Panc1 (cell line): ENCODE measurements around the gene CD84. TPM values are rescaled to one million over a fixed set of nuclear protein-coding genes. Genes with fewer than 3 reads are reported as not detected.
"Not testable (repeated sequence)": the region's sequence is repeated elsewhere in the genome, so short reads cannot be mapped to it uniquely, and the experiment has no call there.

ENCODE experiments used
- ATAC-seq: fragments of 200-7000 bp; cut with Tn5 transposase; 2 replicates; pipeline ENCODE4 v1.9.1; 2020; ENCODE audit warnings: mild to moderate bottlenecking, moderate library complexity
- BruUV-seq: library from RNA; stranded (reverse); fragments of 400-500 nt; replicated peaks from 2 replicates; lab custom pipeline; 2021; lab: Mats Ljungman, UMichigan
- CTCF ChIA-PET: fragments of 300-600 bp; sonication (Branson Sonifier 250); formaldehyde crosslinking; loops from one replicate; lab custom pipeline; 2022; ENCODE audit warnings: antibody characterized with exemption; lab: Charles Lee
- POLR2A ChIA-PET: fragments of 300-600 bp; sonication (Branson Sonifier 250); formaldehyde crosslinking; loops from one replicate; lab custom pipeline; 2022; ENCODE audit warnings: antibody characterized with exemption; lab: Charles Lee
- DNase-seq: peaks from one replicate; pipeline ENCODE4 v3.0.0-alpha.2; 2010; ENCODE audit warnings: low read depth, low spot score
- H3K27ac ChIP-seq: 2 replicates; pipeline ENCODE4 v1.5.1; 2011; ENCODE audit warnings: mild to moderate bottlenecking, low read length, inconsistent platforms
- H3K27me3 ChIP-seq: fragments of 200-500 bp; sonication (Bioruptor generic); 2 replicates; pipeline ENCODE4 v1.6.0; 2014; ENCODE audit warnings: low read length, inconsistent platforms; ENCODE audit not compliant: control insufficient read depth, insufficient read depth
- H3K36me3 ChIP-seq: fragments of 200-500 bp; sonication (Bioruptor generic); 2 replicates; pipeline ENCODE4 v1.5.1; 2014; ENCODE audit warnings: inconsistent platforms, mild to moderate bottlenecking, low read length, moderate library complexity; ENCODE audit not compliant: control insufficient read depth, insufficient read depth
- H3K4me1 ChIP-seq: 2 replicates; pipeline ENCODE4 v1.5.1; 2011; ENCODE audit warnings: inconsistent platforms, mild to moderate bottlenecking, low read length, moderate library complexity; ENCODE audit not compliant: control insufficient read depth, insufficient read depth
- H3K4me3 ChIP-seq, 2 experiments: 2 replicates each; pipeline ENCODE4 v1.5.1; 2011 to 2012; ENCODE audit warnings: low read depth in 2 of 2, low read length in 2 of 2, mild to moderate bottlenecking in 2 of 2, inconsistent platforms in 1 of 2, moderate library complexity in 1 of 2
- H3K9me3 ChIP-seq: fragments of 200-500 bp; sonication (Bioruptor generic); 2 replicates; pipeline ENCODE4 v1.5.1; 2014; ENCODE audit warnings: low read depth, mild to moderate bottlenecking, inconsistent platforms, low read length, moderate library complexity; ENCODE audit not compliant: control insufficient read depth, insufficient read depth
- POLR2AphosphoS5 ChIP-seq: IDR thresholded peaks from 2 replicates; pipeline ENCODE4 v1.6.1; 2012; ENCODE audit warnings: mild to moderate bottlenecking, low read depth, low read length, moderate library complexity
- REST ChIP-seq, 2 experiments: IDR thresholded peaks; 2 replicates each; pipeline ENCODE4 v1.6.1; 2011 to 2012; ENCODE audit warnings: low read depth in 2 of 2, control low read depth in 1 of 2, low read length in 1 of 2, mild to moderate bottlenecking in 1 of 2, moderate library complexity in 1 of 2; ENCODE audit not compliant: insufficient read depth in 1 of 2
- SIN3A ChIP-seq: IDR thresholded peaks from 2 replicates; pipeline ENCODE4 v1.6.1; 2012; ENCODE audit warnings: low read depth, mild to moderate bottlenecking, low read length, moderate library complexity, borderline replicate concordance; ENCODE audit not compliant: insufficient read depth
- TCF7L2 ChIP-seq: IDR thresholded peaks from 2 replicates; pipeline ENCODE4 v1.6.1; 2011; ENCODE audit warnings: mild to moderate bottlenecking, low read depth, low read length, inconsistent platforms
- in situ Hi-C: cut with HindIII; loops from 2 replicates; pipeline ENCODE4 v1.10.0; 2016; ENCODE audit warnings: low sequenced_read_pairs, low pct_unique_long_range_greater_than_20kb
- intact Hi-C: fragments of 100-400 bp; cut with micrococcal nuclease; formaldehyde crosslinking; loops from one replicate; pipeline ENCODE4 v1.10.0; 2022; ENCODE audit not compliant: unreplicated experiment
- total RNA-seq: library from RNA; stranded (reverse); gene quantifications from one replicate; pipeline ENCODE4 v1.2.1, GENCODE V29; 2021; ENCODE audit not compliant: unreplicated experiment
- TF ChIP-seq, protein P1 (sequence below): fragments of 450-650 bp; IDR thresholded peaks from 2 replicates; pipeline ENCODE4 v1.5.1; 2017; ENCODE audit warnings: mild to moderate bottlenecking

The CD84 gene
- total RNA-seq, 1 experiment from 2014 or later, result 0.26 TPM

GRCh38 chr1:160565564-160565963 lies 13.7 kb downstream of the CD84 start:
- ATAC-seq (no peak), DNase-seq (no peak)
- CTCF ChIA-PET, result no interaction called here
- Histone ChIP-seq H3K27ac (no peak overlapping the region), H3K27me3 (no peaks in the 10 kb centered on the region), H3K4me3 (no peak overlapping the region), H3K4me1 (no peaks in the 10 kb centered on the region), H3K36me3 (no peaks in the 10 kb centered on the region), H3K9me3 (no peaks in the 10 kb centered on the region)
- POLR2A ChIA-PET, result no interaction called here
- in situ Hi-C loops, result no loop called here
- intact Hi-C loops, result no loop called here
- BruUV-seq, result no TSS peak
- TF ChIP-seq REST (IDR thresholded peaks at IDR 0.05; ENCODE audit: insufficient read depth in 1 of 2, low read depth in 2 of 2, low read length in 1 of 2), result no peak
- TF ChIP-seq TCF7L2, result no peak
- no peak for TF ChIP-seq SIN3A
- TF ChIP-seq, protein P1, sequence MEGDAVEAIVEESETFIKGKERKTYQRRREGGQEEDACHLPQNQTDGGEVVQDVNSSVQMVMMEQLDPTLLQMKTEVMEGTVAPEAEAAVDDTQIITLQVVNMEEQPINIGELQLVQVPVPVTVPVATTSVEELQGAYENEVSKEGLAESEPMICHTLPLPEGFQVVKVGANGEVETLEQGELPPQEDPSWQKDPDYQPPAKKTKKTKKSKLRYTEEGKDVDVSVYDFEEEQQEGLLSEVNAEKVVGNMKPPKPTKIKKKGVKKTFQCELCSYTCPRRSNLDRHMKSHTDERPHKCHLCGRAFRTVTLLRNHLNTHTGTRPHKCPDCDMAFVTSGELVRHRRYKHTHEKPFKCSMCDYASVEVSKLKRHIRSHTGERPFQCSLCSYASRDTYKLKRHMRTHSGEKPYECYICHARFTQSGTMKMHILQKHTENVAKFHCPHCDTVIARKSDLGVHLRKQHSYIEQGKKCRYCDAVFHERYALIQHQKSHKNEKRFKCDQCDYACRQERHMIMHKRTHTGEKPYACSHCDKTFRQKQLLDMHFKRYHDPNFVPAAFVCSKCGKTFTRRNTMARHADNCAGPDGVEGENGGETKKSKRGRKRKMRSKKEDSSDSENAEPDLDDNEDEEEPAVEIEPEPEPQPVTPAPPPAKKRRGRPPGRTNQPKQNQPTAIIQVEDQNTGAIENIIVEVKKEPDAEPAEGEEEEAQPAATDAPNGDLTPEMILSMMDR, result no peak
- no peak for TF ChIP-seq POLR2AphosphoS5

DNA sequence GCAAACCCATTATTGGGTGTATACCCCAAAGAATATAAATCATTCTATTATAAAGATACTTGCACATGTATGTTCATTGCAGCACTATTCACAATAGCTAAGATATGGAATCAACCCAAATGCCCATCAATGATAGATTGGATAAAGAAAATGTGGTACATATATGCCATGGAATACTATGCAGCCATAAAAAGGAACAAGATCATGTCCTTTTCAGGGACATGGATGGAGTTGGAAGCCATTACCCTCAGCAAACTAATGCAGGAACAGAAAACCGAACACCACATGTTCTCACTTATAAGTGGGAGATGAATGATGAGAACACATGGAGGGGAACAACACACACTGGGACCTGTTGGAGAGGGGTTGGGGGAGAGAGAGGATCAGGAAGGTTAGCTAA lies 16.1 kb downstream of the CD84 start:
- H3K9me3 ChIP-seq, H3K27me3 ChIP-seq, H3K4me3 ChIP-seq, ATAC-seq, POLR2A ChIA-PET, CTCF ChIA-PET, intact Hi-C loops, H3K4me1 ChIP-seq, BruUV-seq, DNase-seq, H3K27ac ChIP-seq, in situ Hi-C loops, H3K36me3 ChIP-seq: not testable (repeated sequence)

- BruUV-seq, H3K27me3 ChIP-seq, H3K9me3 ChIP-seq, H3K4me1 ChIP-seq, ATAC-seq, DNase-seq, in situ Hi-C loops, H3K36me3 ChIP-seq, H3K4me3 ChIP-seq, POLR2A ChIA-PET, intact Hi-C loops, H3K27ac ChIP-seq, CTCF ChIA-PET: not testable (repeated sequence)
These were observed 16.6 kb downstream of the CD84 start for GRCh38 chr1:160562745-160563144.
